DMS 273 treated with DMSO at 0.1 percent for 48 hours (cell line): ENCODE data around the gene BCL2.

ENCODE experiments used
- DNase-seq: peaks from one replicate; lab custom pipeline; 2025; lab: John Stamatoyannopoulos, UW

Gene BCL2

DNA sequence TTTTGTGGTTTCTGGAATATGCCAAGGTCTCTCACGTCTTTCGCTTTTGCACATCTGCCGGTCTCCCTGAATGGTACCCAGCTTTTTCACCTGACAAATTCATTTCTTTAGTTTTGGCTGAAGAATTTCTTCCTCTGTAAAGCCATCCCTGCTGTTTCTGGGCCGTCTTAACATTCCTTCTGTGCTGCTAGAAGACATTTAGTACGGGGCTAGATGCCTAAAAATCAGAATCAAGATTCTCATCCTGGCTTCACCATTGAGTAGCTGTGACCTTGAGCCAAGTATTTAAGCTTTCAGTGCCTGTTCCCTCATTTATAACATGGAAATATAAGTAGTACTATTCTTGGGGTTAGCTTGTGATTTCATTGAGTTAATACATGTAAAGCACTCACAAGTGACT lies 6.4 kb upstream of the BCL2 start:
- DNase-seq = no peak

DNA sequence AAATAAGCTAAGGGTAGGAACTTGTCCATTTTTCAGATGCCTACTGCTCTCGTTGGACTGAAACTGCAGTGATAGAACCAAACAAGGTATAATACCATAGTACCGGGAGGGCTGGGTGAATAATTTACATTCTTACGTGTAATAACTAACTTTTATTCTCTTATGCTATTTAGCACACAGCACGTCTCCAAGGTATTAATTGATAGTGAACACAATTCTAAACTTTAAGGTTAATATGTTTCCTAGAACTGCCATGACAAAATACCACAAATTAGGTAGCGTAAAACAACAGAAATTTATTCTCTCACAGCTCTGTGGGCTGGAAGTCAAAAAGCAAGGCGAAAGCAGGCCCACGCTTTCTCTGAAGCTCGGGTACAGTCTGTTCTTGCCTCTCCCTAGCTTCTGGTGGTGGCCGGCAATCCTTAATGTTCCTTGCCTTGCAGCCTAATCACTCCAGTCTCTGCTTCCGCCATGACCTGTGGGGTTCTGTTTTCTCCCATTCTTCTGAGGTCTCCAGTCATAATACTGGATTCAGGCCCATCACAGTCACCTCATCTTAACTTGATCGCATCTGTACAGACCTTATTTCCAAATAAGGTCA lies 5.6 kb upstream of the BCL2 start:
- no peak for DNase-seq

DNA sequence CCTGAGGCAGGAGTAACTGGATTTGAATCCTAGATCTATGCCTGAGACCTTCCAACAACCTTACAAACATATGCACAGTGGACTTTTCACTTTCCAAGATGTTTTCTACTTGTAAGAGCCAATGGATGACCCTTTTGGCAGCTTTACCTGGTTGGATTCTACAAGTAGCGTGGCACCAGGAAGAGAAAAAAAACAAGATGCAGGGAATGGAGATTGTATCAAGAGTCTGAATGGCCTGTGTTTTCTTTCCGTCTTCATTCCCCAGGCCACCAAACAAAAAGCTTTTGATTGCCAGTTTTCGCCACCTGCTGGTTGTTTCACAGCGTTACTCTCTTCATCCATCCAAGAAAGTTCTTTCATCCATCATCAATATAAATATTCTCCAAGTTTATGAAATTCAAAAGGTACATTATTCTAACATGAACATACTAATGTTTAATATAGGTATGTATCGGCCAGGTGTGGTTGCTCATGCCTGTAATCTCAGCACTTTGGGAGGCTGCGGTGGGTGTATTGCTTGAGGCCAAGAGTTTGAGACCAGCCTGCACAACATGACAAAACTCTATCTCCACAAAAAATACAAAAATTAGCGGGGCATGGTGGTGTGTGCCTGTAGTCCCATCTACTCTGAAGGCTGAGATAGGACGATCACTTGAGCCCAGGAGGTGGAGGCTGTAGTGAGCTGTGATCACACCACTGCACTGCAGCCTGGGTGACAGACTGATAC lies 3.5 kb upstream of the BCL2 start:
- peak; percentile 63 for DNase-seq

DNA sequence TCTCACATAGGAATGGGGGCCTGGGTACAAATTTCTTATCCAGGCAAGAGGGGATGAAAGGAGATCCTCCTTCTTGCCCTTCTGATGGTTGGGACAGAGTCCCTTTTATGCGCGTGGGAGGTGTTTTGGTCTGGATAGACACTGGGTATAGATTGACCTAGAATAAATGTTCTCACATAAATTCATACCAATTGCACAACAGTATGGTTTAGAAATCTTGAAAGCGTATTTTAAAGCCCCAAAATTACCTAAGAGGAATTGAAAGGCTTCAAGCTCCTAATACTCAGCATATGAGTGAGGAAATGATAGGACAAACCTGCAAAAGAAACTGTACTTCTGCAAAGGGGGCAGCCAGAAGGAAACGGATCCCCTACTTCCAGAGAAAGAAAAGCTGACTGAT lies 2.6 kb upstream of the BCL2 start:
- no peak for DNase-seq

DNA sequence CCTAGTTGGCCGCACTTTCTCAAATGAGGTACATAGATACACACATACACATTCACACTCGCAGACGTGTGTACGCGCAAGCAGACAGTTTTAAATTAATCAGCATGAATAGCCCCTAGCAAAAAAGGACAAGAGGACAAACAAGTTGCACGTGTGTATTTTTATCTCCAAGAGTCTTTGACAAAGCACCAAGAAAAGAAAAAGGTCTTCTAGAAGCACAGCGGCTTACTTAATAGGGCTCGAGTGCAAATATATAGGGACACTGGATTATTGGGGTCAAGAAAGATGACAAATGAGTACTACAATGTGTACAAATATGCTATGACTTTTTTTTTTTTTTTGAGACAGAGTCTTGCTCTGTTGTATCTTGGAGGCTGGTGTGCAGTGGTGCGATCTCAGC lies 1.7 kb upstream of the BCL2 start:
- DNase-seq = no peak

DNA sequence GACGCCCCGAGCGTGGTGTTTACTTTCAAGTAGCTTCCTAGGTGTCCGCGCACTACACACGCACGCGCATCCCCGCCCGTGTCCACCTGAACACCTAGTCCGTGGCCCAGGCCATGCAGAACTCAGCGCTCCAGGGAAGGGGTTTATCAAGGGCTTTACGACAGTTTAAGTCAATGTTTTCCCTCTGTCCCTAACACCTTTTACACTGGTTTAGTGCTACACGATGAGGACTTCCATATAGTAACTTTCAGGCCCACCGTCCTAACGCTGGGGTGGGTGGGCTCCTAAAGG lies 1.4 kb upstream of the BCL2 start:
- DNase-seq = no peak

DNA sequence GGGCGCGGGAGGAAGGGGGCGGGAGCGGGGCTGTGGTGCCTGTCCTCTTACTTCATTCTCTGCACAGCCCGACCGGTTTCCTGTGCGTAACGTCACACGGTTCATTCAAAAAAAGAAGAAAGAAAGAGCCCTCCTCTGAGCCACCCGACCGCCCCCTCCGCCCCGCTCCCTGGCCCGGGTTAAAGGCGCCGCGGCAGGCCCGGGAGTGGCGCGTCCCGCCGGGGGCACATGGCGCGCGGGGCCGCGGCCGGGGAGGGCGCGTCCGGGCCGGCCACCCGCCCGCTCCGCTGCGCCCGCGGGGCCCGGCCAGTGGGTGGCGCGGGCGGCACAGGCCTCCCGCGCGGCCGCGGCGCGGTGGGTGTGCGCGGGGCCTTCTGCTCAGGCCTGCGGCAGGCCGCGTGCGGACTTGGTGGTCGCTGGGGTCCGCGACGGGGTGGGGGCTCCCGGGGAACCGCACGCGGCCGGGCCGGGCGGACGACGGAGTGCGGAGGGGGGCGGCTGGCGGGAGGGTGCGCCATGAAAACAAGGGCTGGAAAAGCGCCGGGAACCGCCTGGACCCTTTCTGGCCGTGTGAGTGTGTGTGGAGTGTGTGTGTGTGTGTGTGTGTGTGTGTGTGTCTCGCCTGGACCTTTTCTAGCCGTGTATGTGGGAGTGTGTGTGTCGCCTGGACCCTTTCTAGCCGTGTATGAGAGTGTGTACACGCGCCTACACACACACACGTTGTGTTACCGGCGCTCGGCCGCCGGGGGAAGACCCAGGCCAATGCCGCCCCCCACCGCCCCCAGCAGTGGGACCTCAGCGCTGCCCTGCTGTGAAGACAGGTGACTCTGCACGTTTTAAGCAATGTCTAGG lies 780 bp upstream of the BCL2 start:
- peak; percentile 43 for DNase-seq

DNA sequence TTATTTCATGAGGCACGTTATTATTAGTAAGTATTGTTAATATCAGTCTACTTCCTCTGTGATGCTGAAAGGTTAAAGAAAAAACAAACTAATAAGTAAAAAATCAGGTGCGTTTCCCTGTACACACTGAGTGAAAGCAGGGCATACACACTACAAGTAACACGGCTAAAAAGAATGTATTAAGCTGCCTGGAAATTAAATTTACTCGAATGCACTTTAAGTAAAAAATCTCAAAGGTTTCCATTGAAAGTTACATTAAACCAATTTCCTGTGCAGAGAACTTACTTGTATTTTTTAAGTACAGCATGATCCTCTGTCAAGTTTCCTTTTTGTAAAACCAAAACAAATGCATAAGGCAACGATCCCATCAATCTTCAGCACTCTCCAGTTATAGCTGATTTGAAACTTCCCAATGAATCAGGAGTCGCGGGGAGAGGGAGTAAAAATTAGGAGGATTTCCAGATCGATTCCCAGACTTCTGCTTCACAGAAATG lies 633 bp downstream of the BCL2 start:
- DNase-seq = no peak

DNA sequence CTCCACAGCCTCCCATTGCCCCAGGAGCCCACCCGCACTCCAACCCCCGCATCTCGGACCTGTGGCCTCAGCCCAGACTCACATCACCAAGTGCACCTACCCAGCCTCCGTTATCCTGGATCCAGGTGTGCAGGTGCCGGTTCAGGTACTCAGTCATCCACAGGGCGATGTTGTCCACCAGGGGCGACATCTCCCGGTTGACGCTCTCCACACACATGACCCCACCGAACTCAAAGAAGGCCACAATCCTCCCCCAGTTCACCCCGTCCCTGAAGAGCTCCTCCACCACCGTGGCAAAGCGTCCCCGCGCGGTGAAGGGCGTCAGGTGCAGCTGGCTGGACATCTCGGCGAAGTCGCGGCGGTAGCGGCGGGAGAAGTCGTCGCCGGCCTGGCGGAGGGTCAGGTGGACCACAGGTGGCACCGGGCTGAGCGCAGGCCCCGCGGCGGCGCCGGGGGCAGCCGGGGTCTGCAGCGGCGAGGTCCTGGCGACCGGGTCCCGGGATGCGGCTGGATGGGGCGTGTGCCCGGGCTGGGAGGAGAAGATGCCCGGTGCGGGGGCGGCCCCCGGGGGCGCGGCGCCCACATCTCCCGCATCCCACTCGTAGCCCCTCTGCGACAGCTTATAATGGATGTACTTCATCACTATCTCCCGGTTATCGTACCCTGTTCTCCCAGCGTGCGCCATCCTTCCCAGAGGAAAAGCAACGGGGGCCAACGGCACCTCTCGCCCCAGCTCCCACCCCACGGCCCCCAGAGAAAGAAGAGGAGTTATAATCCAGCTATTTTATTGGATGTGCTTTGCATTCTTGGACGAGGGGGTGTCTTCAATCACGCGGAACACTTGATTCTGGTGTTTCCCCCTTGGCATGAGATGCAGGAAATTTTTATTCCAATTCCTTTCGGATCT lies 1.3 kb downstream of the BCL2 start:
- no peak for DNase-seq

DNA sequence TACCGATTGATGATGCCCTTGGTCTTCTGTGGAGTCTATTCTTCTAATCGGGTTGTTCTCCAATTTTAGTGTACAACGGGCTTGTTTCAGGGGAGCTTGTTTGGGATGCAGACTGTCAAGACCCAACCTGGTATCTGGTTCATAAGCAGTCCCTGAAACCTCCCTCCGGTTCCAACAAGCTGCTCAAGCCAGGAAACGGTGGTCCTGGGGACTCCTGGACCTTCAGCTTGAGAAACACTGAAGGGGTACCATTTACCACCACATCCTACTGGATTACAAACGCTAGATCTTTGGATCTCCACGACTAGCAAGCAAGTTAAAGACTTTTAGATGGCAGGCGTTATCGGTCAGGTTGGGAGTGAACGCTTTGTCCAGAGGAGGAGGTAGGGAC lies 2.0 kb downstream of the BCL2 start:
- DNase-seq = no peak

DNA sequence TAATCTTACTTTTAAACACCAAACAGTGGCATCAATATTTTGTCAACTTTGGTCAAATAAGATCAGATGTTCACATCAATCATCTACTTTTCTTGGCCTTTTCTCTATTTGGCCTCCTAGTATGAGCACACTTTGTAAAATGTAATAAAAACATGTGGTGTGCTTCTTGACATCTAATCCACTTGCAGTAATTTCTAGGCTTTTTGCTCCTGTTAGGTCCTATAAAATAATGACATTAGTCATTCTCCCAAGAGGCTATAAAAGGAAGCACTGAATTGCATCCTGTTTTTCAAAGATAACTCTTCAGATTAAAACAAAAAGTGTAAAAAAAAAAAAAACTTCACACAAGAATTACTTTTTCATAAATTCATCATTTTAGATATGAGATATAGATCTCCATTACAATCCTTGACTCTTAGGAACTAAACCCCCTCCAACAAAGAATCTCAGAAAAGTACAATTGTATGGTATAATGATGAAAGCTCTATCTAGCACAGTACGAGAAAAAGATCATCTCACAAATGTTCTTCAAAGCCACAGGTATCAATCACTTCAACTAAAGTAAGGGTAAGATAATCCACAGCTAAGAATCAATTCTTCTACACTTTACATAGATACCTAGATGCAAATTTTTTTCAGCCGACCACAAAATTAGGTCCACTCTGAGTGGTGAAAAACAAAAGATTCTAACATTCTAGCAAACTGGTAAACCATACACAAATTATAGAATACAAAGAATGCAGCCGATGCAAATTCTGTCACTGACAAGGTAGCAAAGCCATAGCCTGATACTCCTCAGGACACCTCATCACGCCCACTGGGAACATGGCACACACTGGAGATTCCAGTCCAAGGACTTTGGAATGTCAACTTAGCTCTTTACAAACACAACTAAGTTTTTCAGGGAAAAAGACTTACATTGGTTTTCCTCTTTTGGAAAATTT lies 2.7 kb downstream of the BCL2 start:
- no peak for DNase-seq

DNA sequence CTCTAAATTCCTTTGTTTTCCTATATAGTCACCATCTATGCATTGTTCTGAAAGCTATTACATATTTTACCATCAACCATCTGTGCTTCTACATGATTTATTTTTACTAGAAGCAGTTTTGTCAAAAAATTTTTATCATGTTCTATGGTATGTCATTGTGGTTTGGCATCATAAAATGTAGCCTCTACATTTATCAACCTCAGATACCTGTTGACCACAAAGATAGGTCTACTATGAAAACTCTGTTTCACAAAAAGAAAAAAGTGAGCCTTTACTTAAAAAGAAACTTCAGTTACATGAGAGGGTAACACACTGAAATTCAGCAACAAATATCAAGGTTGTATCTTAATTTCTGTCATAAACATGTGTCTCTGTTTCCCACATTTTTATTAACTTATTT lies 3.7 kb downstream of the BCL2 start:
- DNase-seq = no peak

DNA sequence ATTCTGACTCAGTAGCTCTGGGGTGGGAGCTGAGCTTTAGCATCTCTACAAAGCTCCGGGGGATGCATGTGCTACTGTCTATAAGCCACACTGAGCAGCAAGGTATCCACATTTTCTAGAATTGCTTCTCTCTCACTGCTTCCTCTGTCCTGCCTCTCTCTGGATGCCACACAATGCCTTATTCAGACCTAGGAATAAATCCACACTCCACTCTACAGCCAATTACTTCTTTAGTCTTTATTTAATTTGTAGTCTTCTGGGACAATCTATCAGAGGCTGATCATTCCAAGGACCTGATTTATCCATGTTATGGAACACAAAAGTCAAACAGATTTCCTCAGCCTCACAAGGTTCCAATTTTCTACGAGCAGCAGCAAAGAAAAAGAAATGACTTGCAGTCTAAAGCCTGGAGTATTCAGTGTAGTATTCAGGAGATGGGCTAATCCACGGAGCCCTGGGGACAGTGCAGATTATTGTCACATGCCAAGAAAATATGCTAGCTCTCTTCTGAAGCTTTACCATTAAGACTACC lies 4.4 kb downstream of the BCL2 start:
- DNase-seq = no peak

DNA sequence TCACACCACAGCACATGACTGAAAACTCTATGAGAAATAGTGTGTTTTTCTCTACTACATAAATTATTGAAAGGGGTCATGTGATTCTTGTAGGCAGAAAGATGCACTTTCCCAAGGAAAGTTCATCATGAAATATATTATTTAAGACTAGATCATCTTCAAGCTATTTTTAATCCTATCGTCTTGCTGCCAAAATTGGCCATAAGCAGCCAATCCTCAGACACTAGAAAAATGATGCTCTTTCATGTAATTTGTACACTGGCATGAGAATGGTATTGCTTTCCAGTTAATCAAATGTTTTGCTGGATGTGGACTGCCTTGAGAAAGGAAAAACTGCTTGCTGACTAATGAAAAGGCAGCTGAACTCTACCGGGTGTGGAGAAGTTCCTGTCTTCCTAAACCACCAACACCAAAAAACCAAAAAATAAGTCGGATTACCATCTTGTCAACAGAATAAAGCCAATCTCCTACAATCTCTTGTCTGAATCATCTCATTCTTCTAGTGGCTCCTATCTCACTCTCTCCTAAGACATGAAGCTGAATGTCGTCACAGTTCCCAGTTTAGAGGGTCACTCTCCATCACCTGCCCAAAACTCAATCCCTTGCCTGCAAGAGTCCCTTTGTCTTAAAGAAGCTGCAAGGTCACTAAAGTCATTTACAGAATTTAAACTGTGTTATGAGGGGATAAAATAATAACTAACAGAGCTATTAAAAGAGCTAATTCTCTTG lies 5.3 kb downstream of the BCL2 start:
- DNase-seq = no peak

DNA sequence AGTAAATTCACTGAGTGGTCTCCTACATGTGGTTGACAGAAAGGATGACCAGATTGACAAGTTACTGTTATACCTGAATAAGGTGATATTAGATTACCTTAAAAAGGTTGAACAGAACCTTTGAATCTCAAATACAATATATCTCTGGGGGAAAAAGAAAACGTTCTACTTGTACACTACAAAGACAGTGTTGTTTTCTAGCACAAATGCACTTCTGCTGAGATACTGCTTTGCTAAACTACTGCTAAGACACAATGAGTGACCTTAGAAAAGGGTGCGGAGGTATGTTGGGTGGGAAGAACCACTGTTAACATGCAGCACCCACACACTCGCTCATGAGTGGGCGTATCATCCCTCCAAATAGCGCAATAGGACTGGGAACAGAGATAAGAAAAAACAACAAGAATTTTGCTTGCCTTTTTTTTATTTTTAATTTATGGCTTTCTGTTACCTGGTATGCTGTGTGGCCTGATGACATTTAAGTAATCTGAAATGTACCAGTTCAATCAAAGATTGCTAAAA lies 6.1 kb downstream of the BCL2 start:
- DNase-seq = no peak

DNA sequence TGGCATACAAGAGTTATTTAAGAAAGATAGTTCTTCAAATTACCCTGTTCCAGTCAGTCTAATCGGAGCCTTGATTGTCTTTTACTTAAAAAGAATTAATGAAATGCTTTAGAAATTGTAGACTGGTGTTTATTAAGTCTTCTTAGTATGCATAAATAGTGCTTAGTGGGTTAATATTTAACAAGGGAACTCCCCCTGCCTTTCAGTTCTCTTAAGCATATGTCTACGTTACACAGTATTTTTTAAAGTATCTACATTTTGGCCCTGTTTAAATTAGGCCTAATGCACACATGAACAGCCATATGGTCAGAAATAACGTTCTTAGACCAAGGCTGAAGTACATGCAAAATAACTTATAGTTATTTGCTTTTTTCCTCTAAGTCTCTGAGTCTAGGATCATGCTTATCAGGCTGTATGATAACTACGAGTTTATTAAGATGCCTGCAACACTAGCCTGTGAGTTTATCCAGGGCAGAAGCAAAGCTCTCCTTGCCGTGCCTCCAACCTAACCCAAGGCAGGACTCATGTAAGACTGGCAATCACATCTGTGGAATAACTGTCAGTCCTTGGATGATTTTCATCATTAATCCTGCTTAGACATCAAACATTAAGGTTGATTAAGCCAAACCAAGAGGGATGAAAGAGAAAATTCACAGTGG lies 6.7 kb downstream of the BCL2 start:
- DNase-seq = no peak

DNA sequence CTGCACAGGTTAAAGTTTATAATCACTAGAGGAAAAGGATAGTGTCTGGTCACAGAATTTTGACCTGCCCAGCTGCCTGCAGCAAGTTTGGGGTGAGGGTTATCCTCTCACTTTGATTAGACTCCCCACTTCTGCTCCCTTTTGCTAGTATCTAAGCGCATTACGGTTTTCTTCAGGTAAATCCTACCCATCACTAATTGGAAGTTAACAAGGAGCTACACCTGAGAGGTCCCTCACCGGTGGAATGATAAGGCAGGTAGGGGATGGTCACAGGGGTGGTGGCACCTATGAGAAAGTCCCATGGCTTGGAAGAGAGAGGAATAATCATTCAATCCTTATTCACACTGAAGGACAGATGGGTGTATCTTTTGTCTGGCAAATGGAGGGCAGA lies 7.6 kb downstream of the BCL2 start:
- DNase-seq = no peak

DNA sequence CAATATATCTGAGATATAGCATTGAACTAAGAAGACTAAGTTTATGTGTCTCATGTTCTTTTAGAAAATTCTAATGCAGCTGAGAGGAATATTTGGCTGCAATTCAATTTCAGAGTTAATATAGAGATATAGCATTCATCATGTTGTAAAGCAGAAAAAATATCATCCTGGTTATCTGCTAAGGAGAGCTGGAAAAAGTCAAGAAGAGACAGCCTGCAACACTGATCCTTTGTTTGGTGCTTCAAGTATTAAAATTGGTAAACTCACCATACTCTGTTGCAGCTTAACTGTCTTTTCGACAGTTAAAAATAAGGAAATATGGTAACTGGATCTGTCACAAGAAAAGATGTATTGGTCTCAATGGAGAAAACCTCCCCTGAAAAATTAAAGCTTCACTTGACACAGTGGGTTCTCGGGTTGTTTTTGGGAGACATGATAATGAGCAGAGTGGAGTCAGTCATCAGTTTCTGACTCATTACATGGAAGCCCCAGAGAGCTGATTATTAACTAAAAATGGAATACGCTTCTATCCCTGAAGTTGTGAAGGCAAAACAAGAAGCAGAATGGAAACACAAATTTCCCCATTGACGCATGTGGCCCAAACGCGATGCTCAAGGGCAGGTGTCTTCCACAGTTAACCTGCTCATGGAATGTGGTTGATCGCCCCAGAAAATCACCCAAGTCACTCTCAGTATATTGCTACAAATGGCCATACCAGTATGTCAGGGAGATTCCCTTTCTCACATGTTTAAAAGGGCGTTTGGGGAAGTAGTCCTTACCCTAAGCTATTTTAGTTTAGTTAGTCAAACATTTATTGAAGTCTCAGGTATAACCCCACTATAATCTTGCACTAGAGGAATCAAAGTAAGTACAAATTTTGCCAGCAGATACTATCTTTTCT lies 8.2 kb downstream of the BCL2 start:
- DNase-seq = no peak
